PC-9 (cell line): ENCODE measurements around the gene LRP1. TPM values are rescaled to one million over a fixed set of nuclear protein-coding genes. Genes with fewer than 3 reads are reported as not detected.

Experiments
- BruUV-seq: library from RNA; stranded (reverse); fragments of 400-500 nt; replicated peaks from 2 replicates; lab custom pipeline; 2021; lab: Mats Ljungman, UMichigan
- CTCF ChIA-PET: fragments of 300-600 bp; sonication (Branson Sonifier 250); formaldehyde crosslinking; loops from one replicate; lab custom pipeline; 2022; ENCODE audit warnings: antibody characterized with exemption; lab: Charles Lee
- POLR2A ChIA-PET: fragments of 300-600 bp; sonication (Branson Sonifier 250); formaldehyde crosslinking; loops from one replicate; lab custom pipeline; 2022; ENCODE audit warnings: antibody characterized with exemption; ENCODE audit not compliant: unreplicated experiment; lab: Charles Lee
- DNase-seq, 2 experiments: peaks; one replicate each; pipeline versions ENCODE4 v3.0.0 to v3.0.0-alpha.2; 2015 to 2022; ENCODE audit warnings: mixed read lengths in 1 of 2
- H2AFZ ChIP-seq: fragments of 200-600 bp; sonication (generic); 2 replicates; pipeline ENCODE4 v1.8.1; 2017; ENCODE audit warnings: antibody characterized with exemption
- H3F3A ChIP-seq: fragments of 200-600 bp; sonication (generic); 2 replicates; pipeline ENCODE4 v1.8.1; 2017; ENCODE audit warnings: antibody characterized with exemption, mild to moderate bottlenecking, low read depth; ENCODE audit not compliant: insufficient read depth
- H3K27ac ChIP-seq: fragments of 200-600 bp; sonication (generic); 2 replicates; pipeline ENCODE4 v1.6.1; 2016; ENCODE audit warnings: mixed run types
- H3K27me3 ChIP-seq: fragments of 200-600 bp; sonication (generic); 2 replicates; pipeline ENCODE4 v1.6.1; 2016; ENCODE audit warnings: low read depth, mixed run types; ENCODE audit not compliant: insufficient read depth
- H3K36me3 ChIP-seq: fragments of 200-600 bp; sonication (generic); 2 replicates; pipeline ENCODE4 v1.6.1; 2016; ENCODE audit warnings: low read depth, mixed run types
- H3K4me1 ChIP-seq: fragments of 200-600 bp; sonication (generic); replicated peaks from 2 replicates; pipeline ENCODE4 v1.6.1; 2016; ENCODE audit warnings: mixed run types; ENCODE audit not compliant: insufficient read depth
- H3K4me2 ChIP-seq: fragments of 200-600 bp; sonication (generic); 2 replicates; pipeline ENCODE4 v1.6.1; 2017; ENCODE audit warnings: mixed run types
- H3K4me3 ChIP-seq: fragments of 200-600 bp; sonication (generic); 2 replicates; pipeline ENCODE4 v1.6.1; 2016; ENCODE audit warnings: mixed run types
- H3K79me2 ChIP-seq: fragments of 200-600 bp; sonication (generic); 2 replicates; pipeline ENCODE4 v1.6.1; 2017; ENCODE audit warnings: low read depth, mixed run types
- H3K9me2 ChIP-seq: fragments of 200-600 bp; sonication (generic); 2 replicates; pipeline ENCODE4 v1.8.1; 2017; ENCODE audit warnings: mild to moderate bottlenecking; ENCODE audit not compliant: insufficient read depth
- H3K9me3 ChIP-seq: fragments of 200-600 bp; sonication (generic); 2 replicates; pipeline ENCODE4 v1.8.1; 2016; ENCODE audit warnings: low read depth; ENCODE audit not compliant: insufficient read depth
- H4K20me1 ChIP-seq: fragments of 200-600 bp; sonication (generic); 2 replicates; pipeline ENCODE4 v1.8.1; 2017; ENCODE audit not compliant: insufficient read depth
- CTCF ChIP-seq: fragments of 200-600 bp; sonication (generic); conservative IDR thresholded peaks from 2 replicates; pipeline ENCODE4 v1.6.1; 2017; ENCODE audit warnings: mixed run types, antibody characterized with exemption, mild to moderate bottlenecking, moderate library complexity
- EZH2 ChIP-seq: fragments of 200-600 bp; sonication (generic); IDR thresholded peaks from 2 replicates; pipeline ENCODE4 v1.8.0; 2017; ENCODE audit warnings: antibody characterized with exemption, low read depth
- intact Hi-C: fragments of 100-400 bp; cut with micrococcal nuclease; formaldehyde crosslinking; loops from one replicate; pipeline ENCODE4 v1.10.0; 2022; ENCODE audit not compliant: unreplicated experiment
- total RNA-seq: library from RNA; stranded (reverse); gene quantifications from 2 replicates; pipeline ENCODE4 v1.2.3, GENCODE V29; 2021

Gene LRP1
- total RNA-seq, 1 experiment from 2014 or later = 51.4 TPM

DNA sequence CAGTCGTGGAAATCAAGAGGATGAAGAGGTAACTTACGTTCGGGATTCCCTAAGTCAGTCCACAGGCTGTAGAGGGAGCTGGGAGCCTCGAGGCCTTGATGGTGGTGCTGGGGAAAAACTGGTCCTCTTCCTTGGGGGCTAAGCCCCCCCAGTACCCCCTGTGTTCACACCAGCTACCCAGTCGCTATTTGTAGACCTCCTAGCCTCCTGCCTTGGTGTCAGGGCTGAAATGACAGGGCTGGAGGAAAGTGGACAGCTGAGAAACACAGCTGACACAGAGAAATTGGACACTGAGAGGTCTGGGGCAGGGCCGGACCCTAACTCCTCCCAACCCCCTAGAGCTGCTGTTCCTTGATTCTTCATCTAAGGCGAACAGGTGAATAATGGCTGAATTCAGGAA lies 122.7 kb downstream of the LRP1 start, which contains the start of gene STAC3:
STAC3 (minus strand) TSS at position 232 of the 400 bp plus-strand sequence. CDS start 1,551 bp downstream, outside the sequence.
- TF ChIP-seq EZH2 = no peak
- TF ChIP-seq CTCF = no peak
- BruUV-seq = no TSS peak

DNA sequence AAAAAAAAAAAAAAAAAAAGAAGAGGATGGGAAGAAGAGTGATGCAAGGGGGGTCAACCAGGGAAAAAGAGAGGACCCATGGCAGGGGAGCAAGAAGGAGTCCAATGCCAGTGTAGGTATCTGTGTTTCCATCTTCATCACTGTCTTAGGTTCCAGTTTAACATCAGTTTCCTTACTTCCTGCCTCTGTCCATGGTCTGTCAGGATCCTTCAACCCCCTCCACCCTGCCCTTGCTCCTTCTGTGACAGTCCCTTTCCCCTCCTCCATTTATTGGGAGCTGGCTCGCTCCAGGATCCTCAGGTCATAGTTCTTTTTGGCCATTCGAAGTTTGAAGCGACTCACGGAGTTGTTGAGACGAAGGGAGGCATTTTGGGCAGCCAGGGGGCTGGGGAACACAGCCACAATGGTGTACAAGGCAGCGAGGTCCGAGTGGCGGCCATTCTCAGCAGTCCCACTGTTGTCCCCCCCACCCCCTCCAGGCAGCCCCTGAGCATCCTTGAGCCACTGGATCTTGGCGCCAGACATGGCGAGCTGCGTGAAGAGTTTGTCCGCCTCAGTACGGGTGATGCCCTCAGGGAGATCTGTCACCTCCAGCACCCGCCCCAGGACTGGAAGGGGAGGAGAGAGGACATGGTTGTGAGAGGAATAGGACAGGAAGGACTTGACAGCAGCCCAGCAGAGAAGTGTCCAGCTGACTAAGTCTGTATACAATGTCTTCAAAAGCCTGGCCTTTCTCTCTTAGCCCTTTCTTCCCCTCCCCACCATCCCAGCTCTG lies 126.4 kb downstream of the LRP1 start:
- Histone ChIP-seq H3K9me3 (no peaks in the 10 kb centered on the region), H4K20me1 (no peaks in the 10 kb centered on the region), H3K9me2 (no peaks in the 10 kb centered on the region), H3F3A (no peaks in the 10 kb centered on the region), H3K4me3 (no peak overlapping the region), H3K79me2 (no peaks in the 10 kb centered on the region), H3K27ac (no peak overlapping the region), H3K4me2 (no peak overlapping the region), H3K27me3 (no peaks in the 10 kb centered on the region), H3K36me3 (peaks cover 3% of the 10 kb centered on the region; the same call in 1 of the 2 replicates), H3K4me1 (no peaks in the 10 kb centered on the region), H2AFZ (no peak overlapping the region)
- no peak for DNase-seq
- POLR2A ChIA-PET = no interaction called here
- intact Hi-C loops = no loop called here
- TF ChIP-seq EZH2 (no peak), CTCF (no peak)
- no TSS peak for BruUV-seq
- CTCF ChIA-PET = interaction anchor here (1.2 kb wide), 1 partner anchor 203 kb away, joined by 3 read pairs; no protein-coding TSS in a partner anchor

More for the DNA sequence above, 122.7 kb downstream of the LRP1 start, which contains the start of gene STAC3:
- Histone ChIP-seq H3K9me3 (no peaks in the 10 kb centered on the region), H3K4me1 (no peaks in the 10 kb centered on the region), H3K4me3 (no peak within 1 kb of the TSS), H4K20me1 (no peaks in the 10 kb centered on the region), H2AFZ (no peak within 1 kb of the TSS), H3K27me3 (no peaks in the 10 kb centered on the region), H3K4me2 (no peak within 1 kb of the TSS), H3K36me3 (no peaks in the 10 kb centered on the region), H3K9me2 (no peaks in the 10 kb centered on the region), H3K27ac (no peak within 1 kb of the TSS), H3F3A (0 out of 2 replicates have a peak, but pooled peaks cover 1% of the 10 kb centered on the region), H3K79me2 (no peaks in the 10 kb centered on the region)
- ChIA-PET CTCF (interaction anchor here (0.6 kb wide), 2 partner anchors 59 to 123 kb away, joined by 4 to 6 read pairs; partner anchors contain the start of gene LRP1), POLR2A (no interaction called here)
- intact Hi-C loops = no loop called here
- DNase-seq = no peak

GRCh38 chr12:57255916-57256315 lies 127.6 kb downstream of the LRP1 start:
- Histone ChIP-seq H3K9me2 (no peaks in the 10 kb centered on the region), H3K4me2 (no peak overlapping the region), H3K36me3 (peaks cover 3% of the 10 kb centered on the region; the same call in 1 of the 2 replicates), H3F3A (no peaks in the 10 kb centered on the region), H3K27me3 (no peaks in the 10 kb centered on the region), H3K4me1 (no peaks in the 10 kb centered on the region), H4K20me1 (no peaks in the 10 kb centered on the region), H3K9me3 (no peaks in the 10 kb centered on the region), H2AFZ (no peak overlapping the region), H3K79me2 (no peaks in the 10 kb centered on the region), H3K4me3 (no peak overlapping the region), H3K27ac (no peak overlapping the region)
- intact Hi-C loops = no loop called here
- DNase-seq = no peak
- BruUV-seq = no TSS peak
- no peak for TF ChIP-seq EZH2
- TF ChIP-seq CTCF = no peak
- ChIA-PET POLR2A (no interaction called here), CTCF (no interaction called here)
